Measurements from ENCODE around the gene TNS2. TPM values are rescaled to one million over a fixed set of nuclear protein-coding genes. Genes with fewer than 3 reads are reported as not detected.

The TNS2 gene
- total RNA-seq, 1 donor from 2014 or later: 0.24 TPM

GRCh38 chr12:53074999-53075370 is 25.1 kb downstream of the TNS2 start:
- Histone ChIP-seq H4K20me1 (ENCODE audit: low read depth) (peaks cover 22% of the 10 kb centered on the region), H2AFZ (replicated peaks) (no peak overlapping the region), H3K9ac (no peak overlapping the region), H3F3A (ENCODE audit: low read depth) (peaks cover 32% of the 10 kb centered on the region), H3K4me3 (no peak overlapping the region), H3K36me3 (no peaks in the 10 kb centered on the region), H3K9me3 (ENCODE audit: low read depth) (no peaks in the 10 kb centered on the region), H3K27ac (no peak overlapping the region), H3K79me2 (ENCODE audit: low read depth) (no peaks in the 10 kb centered on the region), H3K4me2 (no peak overlapping the region), H3K4me1 (peaks cover 25% of the 10 kb centered on the region), H3K27me3 (no peaks in the 10 kb centered on the region)
- no peak for DNase-seq (ENCODE audit: low spot score)
- Mint-ChIP-seq H3K4me1 (peaks cover 42% of the 10 kb centered on the region), H3K27me3 (ENCODE audit: insufficient read depth, low read depth) (peaks cover 6% of the 10 kb centered on the region), H3K36me3 (peaks cover 23% of the 10 kb centered on the region), H3K27ac (no peak overlapping the region), H3K9me3 (peaks cover 4% of the 10 kb centered on the region), H3K4me3 (no peak overlapping the region)
- TF ChIP-seq, protein P1, sequence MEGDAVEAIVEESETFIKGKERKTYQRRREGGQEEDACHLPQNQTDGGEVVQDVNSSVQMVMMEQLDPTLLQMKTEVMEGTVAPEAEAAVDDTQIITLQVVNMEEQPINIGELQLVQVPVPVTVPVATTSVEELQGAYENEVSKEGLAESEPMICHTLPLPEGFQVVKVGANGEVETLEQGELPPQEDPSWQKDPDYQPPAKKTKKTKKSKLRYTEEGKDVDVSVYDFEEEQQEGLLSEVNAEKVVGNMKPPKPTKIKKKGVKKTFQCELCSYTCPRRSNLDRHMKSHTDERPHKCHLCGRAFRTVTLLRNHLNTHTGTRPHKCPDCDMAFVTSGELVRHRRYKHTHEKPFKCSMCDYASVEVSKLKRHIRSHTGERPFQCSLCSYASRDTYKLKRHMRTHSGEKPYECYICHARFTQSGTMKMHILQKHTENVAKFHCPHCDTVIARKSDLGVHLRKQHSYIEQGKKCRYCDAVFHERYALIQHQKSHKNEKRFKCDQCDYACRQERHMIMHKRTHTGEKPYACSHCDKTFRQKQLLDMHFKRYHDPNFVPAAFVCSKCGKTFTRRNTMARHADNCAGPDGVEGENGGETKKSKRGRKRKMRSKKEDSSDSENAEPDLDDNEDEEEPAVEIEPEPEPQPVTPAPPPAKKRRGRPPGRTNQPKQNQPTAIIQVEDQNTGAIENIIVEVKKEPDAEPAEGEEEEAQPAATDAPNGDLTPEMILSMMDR (IDR thresholded peaks at IDR 0.05): no peak
- TF ChIP-seq EZH2phosphoT487 (IDR thresholded peaks at IDR 0.05): no peak
- TF ChIP-seq EZH2 (IDR thresholded peaks at IDR 0.05): no peak

DNA sequence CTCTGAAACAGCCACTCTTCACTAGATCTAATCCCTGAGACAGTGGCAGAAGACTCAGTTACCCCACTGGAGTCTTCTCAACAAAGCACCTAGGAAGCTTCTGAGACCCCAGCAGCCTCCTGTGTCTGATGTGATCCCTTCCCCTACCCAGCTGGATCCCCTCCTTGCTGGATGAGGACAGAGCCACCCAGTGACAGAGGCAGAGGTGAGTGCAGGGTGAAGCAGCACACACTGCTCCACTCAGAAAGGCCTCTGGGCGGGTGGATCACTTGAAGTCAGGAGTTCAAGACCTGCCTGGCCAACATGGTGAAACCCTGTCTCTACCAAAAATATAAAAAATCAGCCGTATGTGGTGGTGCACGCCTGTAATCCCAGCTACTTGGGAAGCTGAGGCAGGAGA is 26.6 kb downstream of the TNS2 start:
- H3K4me1 ChIP-seq: peaks cover 19% of the 10 kb centered on the region
- H3K27me3 ChIP-seq: peaks cover 15% of the 10 kb centered on the region
- no peak overlapping the region for H3K4me2 ChIP-seq
- no peak overlapping the region for H2AFZ ChIP-seq (replicated peaks)
- Mint-ChIP-seq H3K9me3 (peaks cover 4% of the 10 kb centered on the region), H3K27ac (no peak overlapping the region), H3K4me1 (peaks cover 35% of the 10 kb centered on the region), H3K4me3 (no peak overlapping the region), H3K27me3 (ENCODE audit: insufficient read depth, low read depth) (peaks cover 7% of the 10 kb centered on the region), H3K36me3 (peaks cover 23% of the 10 kb centered on the region)
- TF ChIP-seq, protein P1 (IDR thresholded peaks at IDR 0.05): no peak
- no peak for TF ChIP-seq EZH2 (IDR thresholded peaks at IDR 0.05)
- TF ChIP-seq EZH2phosphoT487 (IDR thresholded peaks at IDR 0.05): no peak
- H3F3A ChIP-seq (ENCODE audit: low read depth): peaks cover 30% of the 10 kb centered on the region
- no peaks in the 10 kb centered on the region for H3K79me2 ChIP-seq (ENCODE audit: low read depth)
- no peak for DNase-seq (ENCODE audit: low spot score)
- H3K27ac ChIP-seq: no peak overlapping the region
- H3K36me3 ChIP-seq: no peaks in the 10 kb centered on the region
- H3K9me3 ChIP-seq (ENCODE audit: low read depth): no peaks in the 10 kb centered on the region
- H3K4me3 ChIP-seq: no peak overlapping the region
- no peak overlapping the region for H3K9ac ChIP-seq
- H4K20me1 ChIP-seq (ENCODE audit: low read depth): peaks cover 15% of the 10 kb centered on the region

DNA sequence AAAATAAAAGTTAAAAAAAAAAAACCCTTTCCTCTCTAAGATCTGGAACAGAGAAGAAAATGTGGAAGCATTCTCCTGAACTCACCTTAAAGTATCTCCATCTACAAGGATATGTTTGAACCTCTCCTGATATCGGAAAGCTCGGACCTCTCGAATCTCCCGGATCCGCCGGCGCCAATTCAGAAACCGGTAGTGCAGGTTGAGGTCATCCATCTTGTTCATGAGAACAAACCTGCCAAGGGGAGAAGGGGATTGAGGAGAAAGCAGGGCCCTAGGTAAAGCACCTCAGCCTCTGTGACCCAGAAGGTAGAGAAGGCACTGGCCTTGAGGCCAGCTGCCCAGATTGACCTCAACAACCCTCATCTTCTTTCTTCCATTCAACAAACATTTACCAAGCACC is 27.2 kb downstream of the TNS2 start:
- no peak for TF ChIP-seq EZH2 (IDR thresholded peaks at IDR 0.05)
- no peak for TF ChIP-seq EZH2phosphoT487 (IDR thresholded peaks at IDR 0.05)
- TF ChIP-seq, protein P1 (IDR thresholded peaks at IDR 0.05): no peak
- H3K4me1 Mint-ChIP-seq: peaks cover 30% of the 10 kb centered on the region

More for the DNA sequence above, 27.2 kb downstream of the TNS2 start:
- peaks cover 4% of the 10 kb centered on the region for H3K9me3 Mint-ChIP-seq
- Histone ChIP-seq H3K4me3 (no peak overlapping the region), H2AFZ (replicated peaks) (no peak overlapping the region), H3K9me3 (ENCODE audit: low read depth) (no peaks in the 10 kb centered on the region), H4K20me1 (ENCODE audit: low read depth) (peaks cover 10% of the 10 kb centered on the region), H3K27ac (no peak overlapping the region), H3K36me3 (no peaks in the 10 kb centered on the region), H3F3A (ENCODE audit: low read depth) (peaks cover 26% of the 10 kb centered on the region), H3K4me1 (peaks cover 16% of the 10 kb centered on the region), H3K27me3 (peaks cover 20% of the 10 kb centered on the region), H3K9ac (no peak overlapping the region), H3K79me2 (ENCODE audit: low read depth) (no peaks in the 10 kb centered on the region), H3K4me2 (no peak overlapping the region)
- H3K4me3 Mint-ChIP-seq: no peak overlapping the region
- H3K36me3 Mint-ChIP-seq: peaks cover 23% of the 10 kb centered on the region
- H3K27ac Mint-ChIP-seq: no peak overlapping the region
- peaks cover 7% of the 10 kb centered on the region for H3K27me3 Mint-ChIP-seq (ENCODE audit: insufficient read depth, low read depth)
- DNase-seq (ENCODE audit: low spot score): no peak

Data from neural progenitor cell (in vitro differentiated cells).